ACHN (cell line): ENCODE data around the gene IRF1.
A peak's percentile ranks its signal among the peaks of the same experiment; 100 is the strongest.
"Not testable (repeated sequence)": the region's sequence is repeated elsewhere in the genome, so short reads cannot be mapped to it uniquely, and the experiment has no call there.

Source experiments
- DNase-seq: peaks from one replicate; pipeline ENCODE4 v3.0.0-alpha.2; 2015
- in situ Hi-C: cut with HindIII; loops from 2 replicates; pipeline ENCODE4 v1.10.0; 2017; ENCODE audit warnings: low sequenced_read_pairs, low pct_ligation_motif_present, low pct_unique_long_range_greater_than_20kb

Gene IRF1

DNA sequence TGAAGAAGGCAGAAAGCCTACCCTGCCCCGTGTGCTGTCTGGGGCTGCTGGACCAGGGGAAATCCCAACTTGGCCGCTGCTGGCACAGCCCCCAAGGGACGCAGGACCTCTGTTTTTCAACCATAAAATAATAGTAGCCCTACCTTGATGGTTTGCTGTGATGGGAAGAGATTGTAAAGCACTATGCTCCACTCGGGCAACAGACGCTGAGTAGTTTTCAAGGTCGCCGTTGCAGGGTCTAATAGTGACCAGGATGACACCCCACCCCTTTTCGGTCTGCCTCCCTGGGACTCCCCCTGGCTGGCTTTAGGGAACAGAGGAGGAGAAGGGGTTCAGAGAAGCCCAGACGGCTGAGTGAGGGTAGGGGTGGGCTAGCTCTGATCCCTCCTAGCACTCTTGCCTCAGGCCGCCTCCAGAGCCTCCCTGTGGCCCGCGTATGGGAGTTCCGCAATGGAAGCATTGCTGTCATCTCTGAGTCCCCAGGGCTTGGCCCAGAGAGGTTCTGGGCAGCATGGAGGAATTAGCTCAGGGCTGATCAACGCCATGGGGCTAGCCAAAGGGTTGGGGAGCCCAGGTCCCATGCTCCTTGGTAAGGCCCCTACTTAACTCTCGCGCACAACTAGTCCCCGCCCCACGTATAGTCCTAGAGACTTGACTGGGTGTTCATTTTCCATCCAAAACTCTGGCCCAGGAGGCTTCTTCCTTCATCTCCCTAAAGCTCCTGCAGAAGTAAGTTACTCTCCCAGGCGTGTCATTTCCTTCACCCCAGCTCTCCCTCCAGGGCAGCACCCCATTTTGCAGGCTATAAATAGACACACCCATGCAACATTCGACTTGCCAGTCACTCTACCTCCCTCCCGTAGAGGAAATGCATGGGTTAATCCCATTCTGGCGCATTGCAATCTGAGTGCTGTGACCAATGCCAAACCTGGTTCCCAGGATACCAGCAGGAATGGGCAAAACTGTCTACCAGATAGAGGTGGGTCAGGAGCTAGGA, 1.1 kb upstream of the IRF1 start:
- no peak for DNase-seq
- in situ Hi-C loops, result loop anchor here (25.0 kb wide), 1 partner anchor 104 kb away; no protein-coding TSS in a partner anchor

DNA sequence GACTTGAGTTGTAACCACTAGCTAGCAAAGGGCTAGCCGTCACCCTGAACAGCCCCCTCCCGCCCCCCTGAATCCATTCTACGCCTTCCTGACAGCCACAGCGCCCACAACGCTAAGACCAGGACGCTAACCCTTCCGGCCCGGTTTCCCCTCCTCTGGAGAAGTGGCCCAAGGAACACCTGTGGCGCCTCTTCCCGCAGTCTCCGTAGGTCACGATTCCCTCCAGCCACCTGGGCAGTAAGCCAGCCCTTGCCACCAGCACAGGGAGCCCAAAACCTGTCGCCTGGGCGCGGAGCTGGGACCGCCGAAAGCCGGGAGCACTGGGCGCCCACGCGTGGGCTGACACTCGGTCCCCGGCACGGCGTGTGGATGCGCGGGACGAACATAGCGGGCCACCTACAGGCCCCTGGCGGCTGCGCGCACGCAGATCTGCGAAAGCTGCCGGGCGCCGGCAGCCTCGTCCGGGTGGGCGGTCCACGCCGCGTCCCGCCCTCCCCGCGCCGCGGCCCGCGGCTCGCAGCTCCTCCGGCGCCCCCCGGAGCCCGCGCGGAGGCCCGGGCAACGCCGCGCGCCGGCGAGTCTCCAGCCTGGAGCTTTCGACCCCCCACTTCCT, 596 bp downstream of the IRF1 start:
- DNase-seq, result peak; percentile 39

GRCh38 chr5:132489051-132489770, 1.4 kb downstream of the IRF1 start:
- in situ Hi-C loops, result loop anchor here (25.0 kb wide), 1 partner anchor 102 kb away; no protein-coding TSS in a partner anchor
- no peak for DNase-seq

More for the DNA sequence above, 596 bp downstream of the IRF1 start:
- in situ Hi-C loops, result loop anchor here (25.0 kb wide), 1 partner anchor 103 kb away; no protein-coding TSS in a partner anchor

DNA sequence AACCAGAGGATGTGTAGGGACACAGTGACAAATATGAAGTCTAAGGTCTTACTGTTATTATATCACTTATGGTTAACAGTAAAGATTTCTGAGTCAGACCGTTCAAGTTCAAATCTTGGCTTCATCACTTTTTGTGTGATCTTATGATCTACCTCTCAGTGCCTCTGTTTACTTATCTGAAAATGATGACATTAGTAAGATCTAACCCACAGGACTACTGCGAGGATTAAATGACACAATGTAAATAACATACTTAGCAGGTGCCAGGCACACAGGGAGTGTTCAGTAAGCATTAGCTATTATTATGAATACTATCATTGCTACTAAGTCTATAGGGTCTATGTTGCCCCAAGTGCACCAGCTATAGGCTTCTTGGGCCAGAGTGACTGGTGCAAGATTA, 2.0 kb downstream of the IRF1 start:
- no peak for DNase-seq
- in situ Hi-C loops, result loop anchor here (25.0 kb wide), 1 partner anchor 101 kb away; no protein-coding TSS in a partner anchor

- no peak for DNase-seq
- in situ Hi-C loops, result loop anchor here (25.0 kb wide), 1 partner anchor 101 kb away; no protein-coding TSS in a partner anchor
Observed at GRCh38 chr5:132487841-132488555, 2.6 kb downstream of the IRF1 start.

DNA sequence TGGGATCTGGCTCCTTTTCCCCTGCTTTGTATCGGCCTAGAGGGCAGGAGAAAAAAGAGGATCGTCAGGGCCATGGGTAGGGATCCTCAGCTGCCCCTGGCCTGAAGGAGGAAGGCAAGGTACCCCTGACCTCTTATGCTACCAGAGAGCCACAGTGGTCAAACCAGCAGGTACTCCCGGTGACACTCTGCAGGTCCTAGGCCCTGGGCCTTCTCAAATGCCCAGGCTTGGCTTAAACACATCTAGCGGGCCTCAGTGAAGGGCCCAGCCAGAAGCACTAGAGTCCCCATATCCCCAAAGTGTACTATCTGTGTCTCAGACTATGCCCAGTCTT, 3.5 kb downstream of the IRF1 start:
- DNase-seq, result no peak
- in situ Hi-C loops, result loop anchor here (25.0 kb wide), 1 partner anchor 100 kb away; no protein-coding TSS in a partner anchor

DNA sequence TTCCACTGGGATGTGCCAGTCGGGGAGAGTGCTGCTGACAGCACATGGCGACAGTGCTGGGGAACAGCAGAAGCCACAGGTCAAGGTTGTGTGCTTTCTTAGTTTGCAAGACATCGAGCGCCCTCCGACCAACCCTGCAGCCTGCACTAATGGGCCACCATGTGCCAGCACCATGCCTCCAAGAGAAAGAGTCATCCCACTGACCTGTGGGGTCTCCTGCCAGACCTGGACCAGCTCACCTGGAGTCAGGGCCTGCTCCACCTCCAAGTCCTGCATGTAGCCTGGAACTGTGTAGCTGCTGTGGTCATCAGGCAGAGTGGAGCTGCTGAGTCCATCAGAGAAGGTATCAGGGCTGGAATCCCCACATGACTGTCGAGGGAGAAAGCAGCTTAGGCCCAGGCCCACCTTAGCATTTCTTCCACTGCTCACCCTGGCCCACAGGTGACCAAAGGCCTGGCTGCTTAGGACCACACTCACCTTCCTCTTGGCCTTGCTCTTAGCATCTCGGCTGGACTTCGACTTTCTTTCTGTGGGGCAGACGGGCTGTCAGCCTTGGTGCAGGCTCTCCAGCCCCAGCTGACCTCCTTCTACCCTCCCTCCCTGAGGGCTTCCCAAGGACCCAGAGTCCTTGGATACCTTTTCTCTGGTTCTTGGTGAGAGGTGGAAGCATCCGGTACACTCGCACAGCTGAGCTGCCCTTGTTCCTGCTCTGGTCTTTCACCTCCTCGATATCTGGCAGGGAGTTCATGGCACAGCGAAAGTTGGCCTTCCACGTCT, 4.1 kb downstream of the IRF1 start:
- in situ Hi-C loops, result loop anchor here (25.0 kb wide), 1 partner anchor 99 kb away; no protein-coding TSS in a partner anchor
- no peak for DNase-seq

DNA sequence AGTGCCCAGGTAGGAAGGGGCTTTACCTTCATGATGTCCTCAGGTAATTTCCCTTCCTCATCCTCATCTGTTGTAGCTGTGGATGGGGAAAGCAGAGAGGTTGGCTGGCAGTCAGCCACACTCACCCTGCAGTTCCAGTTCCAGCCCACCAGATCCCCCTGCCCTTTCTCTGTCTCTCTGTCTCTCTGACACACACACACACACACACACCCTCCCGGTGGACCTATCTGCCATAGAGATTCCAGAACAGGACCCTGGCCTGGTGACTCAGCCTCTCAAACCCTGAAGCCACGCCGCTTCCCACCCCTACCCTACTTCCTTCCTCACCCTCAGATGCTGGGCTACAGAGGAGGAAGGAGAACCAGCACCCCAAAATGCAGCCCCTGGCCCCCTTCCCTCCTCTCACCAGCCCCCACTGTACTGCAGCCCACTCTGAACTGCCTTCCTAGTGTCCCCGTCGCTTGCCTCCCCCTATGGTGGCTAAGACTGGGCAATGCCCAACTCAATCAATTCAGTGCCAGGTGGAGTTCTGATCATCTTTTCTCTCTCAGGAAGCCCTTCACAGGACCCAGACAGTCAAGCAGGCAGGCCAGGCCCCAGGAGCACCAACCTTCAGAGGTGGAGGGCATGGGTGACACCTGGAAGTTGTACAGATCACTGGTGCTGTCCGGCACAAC, 4.8 kb downstream of the IRF1 start:
- in situ Hi-C loops, result loop anchor here (25.0 kb wide), 1 partner anchor 98 kb away; no protein-coding TSS in a partner anchor
- DNase-seq, result no peak

DNA sequence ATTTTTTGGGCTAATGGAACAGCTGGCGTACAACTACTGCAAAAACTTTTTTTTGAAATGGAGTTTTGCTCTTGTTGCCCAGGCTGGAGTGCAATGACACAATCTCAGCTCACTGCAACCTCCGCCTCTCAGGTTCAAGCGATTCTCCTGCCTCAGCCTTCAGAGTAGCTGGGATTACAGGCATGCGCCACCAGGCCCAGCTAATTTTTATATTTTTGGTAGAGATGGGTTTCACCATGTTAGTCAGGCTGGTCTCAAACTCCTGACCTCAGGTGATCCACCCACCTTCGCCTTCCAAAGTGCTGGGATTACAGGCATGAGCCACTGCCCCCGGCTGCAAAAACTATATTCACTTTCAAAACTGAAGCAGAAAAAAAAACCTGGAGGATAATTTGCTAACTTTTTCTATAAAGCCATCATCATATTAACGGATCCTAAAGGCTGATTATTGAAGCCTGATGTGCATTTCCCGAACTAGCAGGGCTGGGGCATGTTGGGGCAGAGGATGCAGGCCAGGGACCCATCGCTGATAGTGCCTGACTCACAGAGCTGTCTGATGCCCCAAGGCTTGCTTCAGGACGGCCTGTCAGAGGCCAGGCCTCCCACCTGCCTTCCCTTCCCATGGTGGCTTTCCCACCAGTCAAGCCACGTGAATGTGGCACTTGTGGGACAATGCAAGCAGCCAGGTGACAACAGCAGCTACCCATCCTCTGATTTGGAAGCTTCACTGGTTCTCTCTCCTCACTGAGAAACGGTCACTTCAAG, 5.5 kb downstream of the IRF1 start:
- DNase-seq, result not testable (repeated sequence)
- in situ Hi-C loops, result loop anchor here (25.0 kb wide), 1 partner anchor 98 kb away; no protein-coding TSS in a partner anchor

DNA sequence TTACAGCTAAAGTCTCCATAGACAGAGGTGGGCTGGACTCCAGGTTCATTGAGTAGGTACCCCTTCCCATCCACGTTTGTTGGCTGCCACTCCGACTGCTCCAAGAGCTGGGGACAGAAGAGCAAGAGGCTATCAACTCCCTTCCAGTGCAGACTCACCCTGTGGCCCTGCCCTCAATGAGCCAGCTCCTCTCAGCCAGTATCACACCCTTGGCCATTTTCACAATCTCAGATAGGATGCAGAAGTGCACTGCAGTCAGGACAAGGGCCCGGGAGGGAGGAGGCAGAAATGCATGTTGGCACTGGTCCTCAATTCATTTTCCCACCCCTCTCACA, 6.2 kb downstream of the IRF1 start:
- in situ Hi-C loops, result loop anchor here (25.0 kb wide), 1 partner anchor 97 kb away; no protein-coding TSS in a partner anchor
- no peak for DNase-seq

DNA sequence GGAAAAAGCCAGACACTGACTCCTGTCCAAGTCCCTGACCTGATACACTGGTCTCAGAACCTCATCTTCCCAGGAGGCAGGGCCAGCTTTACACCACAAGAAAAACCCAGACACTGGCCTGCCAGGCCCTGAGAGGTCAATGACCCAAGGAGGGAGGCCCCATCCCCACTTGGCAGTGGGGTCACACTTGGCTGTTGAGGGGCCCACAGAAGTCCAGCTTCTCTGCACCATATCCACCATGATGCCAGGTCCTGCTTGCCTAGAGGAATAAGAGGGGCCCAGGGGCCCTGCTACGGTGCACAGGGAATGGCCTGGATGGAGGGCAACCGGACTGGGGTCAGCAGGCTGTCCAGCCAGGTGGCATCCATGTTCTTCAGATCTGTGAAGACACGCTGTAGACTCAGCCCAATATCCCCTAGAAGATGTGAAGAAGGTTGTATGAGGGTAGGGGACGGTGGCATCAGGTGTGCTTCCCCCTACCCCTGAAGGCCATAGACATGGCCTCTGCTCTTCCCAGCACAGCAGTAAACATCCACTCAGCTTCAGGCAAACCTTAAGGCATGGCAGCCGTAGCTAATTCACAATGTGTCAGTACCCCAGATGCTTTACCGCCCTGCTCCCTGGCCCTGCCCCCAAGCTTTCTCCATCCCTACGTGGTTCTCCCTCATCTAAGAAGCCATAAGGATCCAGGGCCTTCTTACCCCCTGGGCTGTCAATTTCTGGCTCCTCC, 6.7 kb downstream of the IRF1 start:
- in situ Hi-C loops, result loop anchor here (25.0 kb wide), 1 partner anchor 97 kb away; no protein-coding TSS in a partner anchor
- DNase-seq, result no peak

- in situ Hi-C loops, result loop anchor here (25.0 kb wide), 1 partner anchor 96 kb away; no protein-coding TSS in a partner anchor
- DNase-seq, result no peak
Observed at GRCh38 chr5:132483101-132483500, 7.5 kb downstream of the IRF1 start.

DNA sequence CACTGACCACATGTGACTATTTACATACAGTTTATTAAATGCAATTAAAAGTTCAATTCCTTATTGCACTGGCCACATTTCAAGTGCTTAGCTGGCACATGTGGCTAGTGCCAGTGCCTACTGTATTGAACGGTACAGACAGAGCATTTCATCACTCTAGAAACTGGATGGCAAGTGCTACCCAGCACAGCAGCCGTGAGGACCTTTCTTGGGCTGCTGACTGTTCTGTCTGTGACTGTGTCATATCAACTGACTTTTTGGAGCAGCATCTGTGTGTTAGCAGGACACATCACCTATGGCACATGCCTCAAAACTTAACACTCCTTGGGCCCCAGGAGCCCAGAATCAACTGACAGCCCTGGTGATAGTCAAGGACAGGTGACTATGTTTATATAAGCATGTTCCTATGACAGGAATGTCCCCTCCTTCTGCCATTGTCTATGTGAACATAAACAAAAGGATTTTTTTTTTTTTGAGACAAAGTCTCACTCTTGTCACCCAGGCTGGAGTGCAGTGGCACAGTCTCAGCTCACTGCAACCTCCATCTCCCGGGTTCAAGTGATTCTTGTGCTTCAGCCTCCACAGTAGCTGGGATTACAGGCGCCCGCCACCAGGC, 8.9 kb downstream of the IRF1 start:
- in situ Hi-C loops, result loop anchor here (25.0 kb wide), 1 partner anchor 94 kb away; no protein-coding TSS in a partner anchor
- no peak for DNase-seq

DNA sequence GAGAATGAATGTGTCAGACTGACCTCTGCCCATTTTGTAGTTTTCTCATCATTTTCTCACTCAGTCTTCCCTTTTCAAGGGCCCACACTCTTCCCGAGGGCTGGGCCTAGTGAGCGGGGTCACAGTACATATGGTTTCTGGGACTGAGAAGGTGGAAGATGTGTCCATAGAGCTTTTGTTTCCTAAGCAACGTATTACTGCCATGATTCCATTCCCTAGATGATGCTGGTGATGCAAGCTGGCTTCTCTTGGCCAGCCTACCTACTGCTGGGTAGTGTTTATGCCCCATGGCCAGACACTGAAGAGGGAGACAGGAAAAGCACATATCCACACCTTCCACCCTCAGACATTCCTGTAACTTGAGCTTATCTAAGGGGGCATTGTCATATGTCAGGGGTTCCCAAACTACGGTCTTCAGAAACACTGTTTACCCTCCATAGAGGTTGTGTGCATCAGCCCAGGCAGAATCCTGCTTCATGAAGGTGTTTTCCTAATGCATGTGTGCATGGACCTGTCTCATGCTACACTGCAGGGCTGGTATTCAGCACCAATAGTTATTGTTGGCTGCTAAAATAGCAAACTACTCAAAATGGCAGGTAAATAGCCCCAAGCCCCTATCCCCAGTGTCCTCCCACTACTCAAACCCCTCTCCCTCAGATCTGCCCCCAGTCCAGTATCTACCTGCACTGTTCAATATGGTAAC, 9.5 kb downstream of the IRF1 start:
- DNase-seq, result no peak
- in situ Hi-C loops, result loop anchor here (25.0 kb wide), 1 partner anchor 94 kb away; no protein-coding TSS in a partner anchor
